ENCODE measurements around the gene FAM13A. TPM values are rescaled to one million over a fixed set of nuclear protein-coding genes. Genes with fewer than 3 reads are reported as not detected.

FAM13A gene
- total and polyA plus RNA-seq, 10 of the 15 experiments (the other 5 are each of a cell fraction or from before 2014, with no cell fraction given): 0.05 to 1.8 (median 0.27) TPM; not detected in 1

GRCh38 chr4:88730811-88731210 is 326.2 kb downstream of the FAM13A start (continued):
- TF ChIP-seq, protein P1, sequence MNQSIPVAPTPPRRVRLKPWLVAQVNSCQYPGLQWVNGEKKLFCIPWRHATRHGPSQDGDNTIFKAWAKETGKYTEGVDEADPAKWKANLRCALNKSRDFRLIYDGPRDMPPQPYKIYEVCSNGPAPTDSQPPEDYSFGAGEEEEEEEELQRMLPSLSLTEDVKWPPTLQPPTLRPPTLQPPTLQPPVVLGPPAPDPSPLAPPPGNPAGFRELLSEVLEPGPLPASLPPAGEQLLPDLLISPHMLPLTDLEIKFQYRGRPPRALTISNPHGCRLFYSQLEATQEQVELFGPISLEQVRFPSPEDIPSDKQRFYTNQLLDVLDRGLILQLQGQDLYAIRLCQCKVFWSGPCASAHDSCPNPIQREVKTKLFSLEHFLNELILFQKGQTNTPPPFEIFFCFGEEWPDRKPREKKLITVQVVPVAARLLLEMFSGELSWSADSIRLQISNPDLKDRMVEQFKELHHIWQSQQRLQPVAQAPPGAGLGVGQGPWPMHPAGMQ (IDR thresholded peaks at IDR 0.05; ENCODE audit: borderline replicate concordance): no peak
- TF ChIP-seq CEBPB (IDR thresholded peaks at IDR 0.05; ENCODE audit: borderline replicate concordance in 1 of 2, low read depth in 2 of 2, low read length in 2 of 2): no peak
- TF ChIP-seq NFXL1 (IDR thresholded peaks at IDR 0.05; ENCODE audit: borderline replicate concordance): no peak
- TF ChIP-seq TARDBP (IDR thresholded peaks at IDR 0.05; ENCODE audit: borderline replicate concordance): no peak
- no peak for TF ChIP-seq YY1 (IDR thresholded peaks at IDR 0.05; ENCODE audit: low read depth, low read length)

- H4K20me1 ChIP-seq (ENCODE audit: control insufficient read depth, insufficient read depth): no peaks in the 10 kb centered on the region
- RAD21 ChIA-PET (ENCODE audit: unreplicated experiment): interaction anchor here (0.7 kb wide), 1 partner anchor 89 kb away, joined by 7 read pairs; no protein-coding TSS in a partner anchor
- H2AFZ ChIP-seq (ENCODE audit: control insufficient read depth, low read depth, low read length): no peak overlapping the region
- no peak overlapping the region for H3K9ac ChIP-seq (ENCODE audit: control insufficient read depth, insufficient read depth, low read length)
- FAIRE-seq: no peak
- ATAC-seq: no peak
- H3K4me1 ChIP-seq (ENCODE audit: control insufficient read depth, insufficient read depth, low read length): no peaks in the 10 kb centered on the region
- no peaks in the 10 kb centered on the region for H3K9me3 ChIP-seq (replicated peaks; ENCODE audit: control insufficient read depth, insufficient read depth, low read length)
- CTCF ChIA-PET: no interaction called here
- no peaks in the 10 kb centered on the region for H3K27me3 ChIP-seq (replicated peaks in 1 of 2; ENCODE audit: control insufficient read depth in 2 of 2, insufficient read depth in 2 of 2, low read length in 1 of 2)
- no peak overlapping the region for H3K4me3 ChIP-seq
- POLR2A ChIA-PET: no interaction called here
- BruUV-seq (replicated peaks): no TSS peak
- in situ Hi-C loops (cut with MboI) (no loop called here), intact Hi-C loops (cut with micrococcal nuclease; ENCODE audit: unreplicated experiment) (no loop called here)
- DNase-seq (ENCODE audit: low read depth, low spot score): no peak
- TF ChIP-seq ZSCAN29 (IDR thresholded peaks at IDR 0.05) (no peak), ZBED1 (IDR thresholded peaks at IDR 0.05; ENCODE audit: borderline replicate concordance) (no peak), PAX8 (IDR thresholded peaks at IDR 0.05) (no peak), CHD2 (IDR thresholded peaks at IDR 0.05; ENCODE audit: borderline replicate concordance, low read depth, low read length) (no peak), CREM (IDR thresholded peaks at IDR 0.05; ENCODE audit: low read depth) (no peak), NR2C2 (IDR thresholded peaks at IDR 0.05; ENCODE audit: borderline replicate concordance, control insufficient read depth, insufficient read length, low read depth) (no peak), BACH1 (IDR thresholded peaks at IDR 0.05; ENCODE audit: borderline replicate concordance) (no peak), NFXL1 (IDR thresholded peaks at IDR 0.05; ENCODE audit: borderline replicate concordance) (no peak), ZNF622 (IDR thresholded peaks at IDR 0.05) (no peak), SPI1 (IDR thresholded peaks at IDR 0.05; ENCODE audit: borderline replicate concordance, insufficient read depth, low read depth, low read length) (no peak)
- TF ChIP-seq, protein P2, sequence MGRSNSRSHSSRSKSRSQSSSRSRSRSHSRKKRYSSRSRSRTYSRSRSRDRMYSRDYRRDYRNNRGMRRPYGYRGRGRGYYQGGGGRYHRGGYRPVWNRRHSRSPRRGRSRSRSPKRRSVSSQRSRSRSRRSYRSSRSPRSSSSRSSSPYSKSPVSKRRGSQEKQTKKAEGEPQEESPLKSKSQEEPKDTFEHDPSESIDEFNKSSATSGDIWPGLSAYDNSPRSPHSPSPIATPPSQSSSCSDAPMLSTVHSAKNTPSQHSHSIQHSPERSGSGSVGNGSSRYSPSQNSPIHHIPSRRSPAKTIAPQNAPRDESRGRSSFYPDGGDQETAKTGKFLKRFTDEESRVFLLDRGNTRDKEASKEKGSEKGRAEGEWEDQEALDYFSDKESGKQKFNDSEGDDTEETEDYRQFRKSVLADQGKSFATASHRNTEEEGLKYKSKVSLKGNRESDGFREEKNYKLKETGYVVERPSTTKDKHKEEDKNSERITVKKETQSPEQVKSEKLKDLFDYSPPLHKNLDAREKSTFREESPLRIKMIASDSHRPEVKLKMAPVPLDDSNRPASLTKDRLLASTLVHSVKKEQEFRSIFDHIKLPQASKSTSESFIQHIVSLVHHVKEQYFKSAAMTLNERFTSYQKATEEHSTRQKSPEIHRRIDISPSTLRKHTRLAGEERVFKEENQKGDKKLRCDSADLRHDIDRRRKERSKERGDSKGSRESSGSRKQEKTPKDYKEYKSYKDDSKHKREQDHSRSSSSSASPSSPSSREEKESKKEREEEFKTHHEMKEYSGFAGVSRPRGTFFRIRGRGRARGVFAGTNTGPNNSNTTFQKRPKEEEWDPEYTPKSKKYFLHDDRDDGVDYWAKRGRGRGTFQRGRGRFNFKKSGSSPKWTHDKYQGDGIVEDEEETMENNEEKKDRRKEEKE (IDR thresholded peaks at IDR 0.05): no peak
- H3K36me3 ChIP-seq (ENCODE audit: control insufficient read depth in 2 of 2, insufficient read depth in 2 of 2, low read length in 1 of 2): no peaks in the 10 kb centered on the region
- H3K79me2 ChIP-seq (ENCODE audit: control insufficient read depth, insufficient read depth, low read length): no peaks in the 10 kb centered on the region
- H3K27ac ChIP-seq (ENCODE audit: control insufficient read depth, insufficient read depth): no peak overlapping the region
- SMC1A ChIA-PET (ENCODE audit: uncharacterized antibody, unreplicated experiment): no interaction called here
- no peak overlapping the region for H3K4me2 ChIP-seq (ENCODE audit: control insufficient read depth, insufficient read depth)
- 76% methylated on average over 6 of the region's 6 CpGs for WGBS (ENCODE audit: insufficient coverage, insufficient replicate concordance, low lambda C conversion rate, missing lambda C conversion rate)
Measured at GRCh38 chr4:88729146-88729760, 327.7 kb downstream of the FAM13A start.

Measured in GM12878 (cell line).